ENCODE results near the gene VANGL1.

- TF ChIP-seq CTCF (IDR thresholded peaks at IDR 0.05; ENCODE audit: low read depth, low read length), result no peak
- TF ChIP-seq EZH2phosphoT487 (IDR thresholded peaks at IDR 0.05; ENCODE audit: low read depth), result no peak
These were observed 82.0 kb downstream of the VANGL1 start for GRCh38 chr1:115723756-115724155.
